BLaER1 (cell line): ENCODE data around the gene ANAPC15.

ENCODE experiments used
- H3K27ac ChIP-seq: shearing (Covaris generic); formaldehyde crosslinking; 2 replicates; pipeline ENCODE4 v1.8.1; 2022
- H3K27me3 ChIP-seq: shearing (Covaris generic); formaldehyde crosslinking; 2 replicates; pipeline ENCODE4 v1.8.1; 2022
- H3K36me3 ChIP-seq: shearing (Covaris generic); formaldehyde crosslinking; 2 replicates; pipeline ENCODE4 v1.8.1; 2022
- H3K4me1 ChIP-seq: shearing (Covaris generic); formaldehyde crosslinking; 2 replicates; pipeline ENCODE4 v1.8.1; 2022
- H3K4me2 ChIP-seq: shearing (Covaris generic); formaldehyde crosslinking; 2 replicates; pipeline ENCODE4 v1.8.1; 2022
- H3K4me3 ChIP-seq: shearing (Covaris generic); formaldehyde crosslinking; 2 replicates; pipeline ENCODE4 v1.8.1; 2022
- H3K9ac ChIP-seq: shearing (Covaris generic); formaldehyde crosslinking; 2 replicates; pipeline ENCODE4 v1.8.1; 2022
- H3K9me3 ChIP-seq: shearing (Covaris generic); formaldehyde crosslinking; 2 replicates; pipeline ENCODE4 v1.8.1; 2022
- H4K20me1 ChIP-seq: shearing (Covaris generic); formaldehyde crosslinking; 2 replicates; pipeline ENCODE4 v1.8.1; 2022
- Cebpa-rat ChIP-seq: shearing (Covaris generic); IDR thresholded peaks from 2 replicates; pipeline ENCODE4 v1.8.1; 2022

ANAPC15 gene

GRCh38 chr11:72088076-72088808 lies 24.3 kb downstream of the ANAPC15 start:
- Histone ChIP-seq H3K36me3 (peaks cover 37% of the 10 kb centered on the region), H3K27me3 (no peaks in the 10 kb centered on the region), H3K4me2 (no peak overlapping the region), H4K20me1 (no peaks in the 10 kb centered on the region), H3K9ac (0 out of 2 replicates have a peak overlapping the region, but pooled peaks have one; percentile 23), H3K4me1 (peaks cover 11% of the 10 kb centered on the region), H3K27ac (no peak overlapping the region), H3K9me3 (no peaks in the 10 kb centered on the region), H3K4me3 (no peak overlapping the region)
- no peak for TF ChIP-seq Cebpa-rat

DNA sequence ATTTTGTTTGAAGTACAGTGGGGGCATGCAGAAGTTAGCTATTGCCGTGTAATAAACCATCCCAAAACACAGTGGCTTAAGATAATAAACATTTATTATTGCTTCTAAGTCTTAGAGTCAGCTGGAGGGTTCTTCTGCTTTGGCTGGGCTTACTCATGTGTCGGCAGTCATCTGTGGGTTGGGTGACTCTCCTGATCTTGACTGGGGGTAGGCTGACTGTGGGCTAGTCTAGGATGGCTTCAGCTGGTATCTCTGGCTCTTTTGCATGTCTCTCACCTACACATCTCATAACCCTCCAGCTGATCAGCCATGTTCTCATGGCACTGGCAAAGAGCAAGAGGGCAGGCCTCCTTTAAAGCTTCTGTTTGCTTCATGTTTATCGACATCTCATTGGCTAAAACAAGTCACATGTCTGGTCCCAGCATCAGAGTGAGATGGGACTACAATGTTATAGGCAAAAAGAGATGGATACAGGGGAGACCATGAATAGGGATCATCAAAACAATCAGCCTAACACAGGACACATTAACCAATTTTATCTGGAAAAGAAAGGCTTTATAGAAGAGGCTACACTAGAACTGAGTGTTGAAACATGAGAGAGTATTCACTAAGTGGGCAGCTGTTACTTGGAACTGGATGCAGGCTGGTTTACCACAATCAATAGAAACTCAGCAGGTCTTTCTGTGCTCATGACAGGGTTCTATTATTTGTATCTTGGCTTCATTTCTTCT lies 26.7 kb downstream of the ANAPC15 start:
- peaks cover 15% of the 10 kb centered on the region for H3K4me1 ChIP-seq
- no peak overlapping the region for H3K4me2 ChIP-seq
- H3K36me3 ChIP-seq: peaks cover 30% of the 10 kb centered on the region
- H3K27me3 ChIP-seq: no peaks in the 10 kb centered on the region
- no peaks in the 10 kb centered on the region for H4K20me1 ChIP-seq
- no peaks in the 10 kb centered on the region for H3K9me3 ChIP-seq
- H3K9ac ChIP-seq: no peak overlapping the region
- H3K4me3 ChIP-seq: no peak overlapping the region
- TF ChIP-seq Cebpa-rat: no peak
- H3K27ac ChIP-seq: no peak overlapping the region

- H3K27me3 ChIP-seq: no peaks in the 10 kb centered on the region
- no peak overlapping the region for H3K9ac ChIP-seq
- H3K36me3 ChIP-seq: peaks cover 22% of the 10 kb centered on the region
- no peak overlapping the region for H3K4me2 ChIP-seq
- TF ChIP-seq Cebpa-rat: no peak
- H3K27ac ChIP-seq: no peak overlapping the region
- no peak overlapping the region for H3K4me3 ChIP-seq
- H3K4me1 ChIP-seq: peaks cover 16% of the 10 kb centered on the region
- H4K20me1 ChIP-seq: no peaks in the 10 kb centered on the region
- H3K9me3 ChIP-seq: no peaks in the 10 kb centered on the region
Measured at GRCh38 chr11:72084965-72085364, 27.5 kb downstream of the ANAPC15 start.

DNA sequence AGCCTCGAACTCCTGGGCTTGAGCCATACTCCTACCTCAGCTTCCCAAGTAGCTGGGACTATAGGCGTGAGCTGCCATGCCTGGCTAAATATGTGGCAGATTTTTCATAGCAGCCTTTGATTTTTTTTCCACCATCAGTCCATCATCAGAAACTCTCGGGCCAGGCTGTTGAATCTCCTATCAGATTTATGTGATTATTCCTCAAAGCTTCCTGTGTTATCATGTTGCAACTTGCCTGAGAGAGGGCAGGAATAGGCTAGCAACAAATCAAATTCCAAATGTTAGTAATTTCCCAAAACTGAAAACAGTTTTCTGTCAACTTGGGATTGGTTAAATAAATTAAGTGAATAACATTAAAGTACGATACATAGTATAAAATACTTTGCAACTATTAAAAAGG lies 28.4 kb downstream of the ANAPC15 start:
- H3K4me3 ChIP-seq: no peak overlapping the region
- peaks cover 8% of the 10 kb centered on the region for H4K20me1 ChIP-seq
- peaks cover 13% of the 10 kb centered on the region for H3K36me3 ChIP-seq
- no peaks in the 10 kb centered on the region for H3K9me3 ChIP-seq
- TF ChIP-seq Cebpa-rat: no peak
- H3K9ac ChIP-seq: no peak overlapping the region
- no peak overlapping the region for H3K4me2 ChIP-seq
- H3K27me3 ChIP-seq: no peaks in the 10 kb centered on the region
- H3K27ac ChIP-seq: no peak overlapping the region
- H3K4me1 ChIP-seq: peaks cover 24% of the 10 kb centered on the region

GRCh38 chr11:72083414-72083813 lies 29.1 kb downstream of the ANAPC15 start:
- no peak overlapping the region for H3K4me2 ChIP-seq
- H3K4me1 ChIP-seq: peaks cover 31% of the 10 kb centered on the region
- no peak overlapping the region for H3K4me3 ChIP-seq
- no peak overlapping the region for H3K27ac ChIP-seq
- peaks cover 15% of the 10 kb centered on the region for H4K20me1 ChIP-seq
- H3K36me3 ChIP-seq: peaks cover 6% of the 10 kb centered on the region; the same call in 1 of the 2 replicates
- H3K27me3 ChIP-seq: no peaks in the 10 kb centered on the region
- H3K9ac ChIP-seq: no peak overlapping the region
- no peak for TF ChIP-seq Cebpa-rat
- no peaks in the 10 kb centered on the region for H3K9me3 ChIP-seq

DNA sequence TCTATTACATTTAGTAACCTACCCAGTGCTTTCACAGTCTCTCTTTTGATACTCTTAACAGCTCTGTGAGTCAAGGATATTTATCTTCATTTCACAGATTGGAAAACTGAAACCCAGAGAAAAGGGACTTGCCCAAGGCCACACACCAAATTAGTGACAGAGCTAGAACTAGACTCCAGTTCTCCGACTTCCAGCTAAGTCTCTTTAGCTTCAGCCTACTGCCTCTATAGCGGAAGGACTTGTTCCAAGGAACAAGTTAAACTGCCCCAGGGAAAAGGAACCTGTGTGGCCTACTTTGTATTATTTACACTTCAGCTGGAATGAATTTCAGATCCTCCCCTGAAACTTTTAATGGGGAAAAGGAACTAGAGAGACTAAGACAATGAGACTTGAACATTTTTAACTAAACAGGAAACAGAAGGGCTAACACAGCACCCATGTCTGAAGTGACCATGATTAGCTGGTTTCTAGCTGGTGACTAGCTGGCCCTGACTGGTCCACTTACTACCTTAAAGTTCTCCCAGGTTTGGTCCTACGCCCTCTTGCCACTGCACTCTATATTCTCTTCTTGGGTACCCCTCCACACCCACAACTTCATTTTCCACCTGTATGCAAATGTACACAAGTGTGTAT lies 30.6 kb downstream of the ANAPC15 start:
- Histone ChIP-seq H3K27ac (0 out of 2 replicates have a peak overlapping the region, but pooled peaks have one; percentile 20), H3K4me2 (peak overlapping the region; percentile 85), H3K4me1 (peaks cover 45% of the 10 kb centered on the region), H4K20me1 (peaks cover 26% of the 10 kb centered on the region), H3K36me3 (no peaks in the 10 kb centered on the region; the same call in 1 of the 2 replicates), H3K9me3 (no peaks in the 10 kb centered on the region), H3K9ac (no peak overlapping the region), H3K4me3 (no peak overlapping the region), H3K27me3 (no peaks in the 10 kb centered on the region)
- TF ChIP-seq Cebpa-rat: no peak

GRCh38 chr11:72081184-72081644 lies 31.3 kb downstream of the ANAPC15 start:
- Histone ChIP-seq H3K4me1 (peaks cover 46% of the 10 kb centered on the region), H3K4me3 (peak overlapping the region; percentile 81), H3K27me3 (no peaks in the 10 kb centered on the region), H4K20me1 (peaks cover 30% of the 10 kb centered on the region), H3K27ac (peak overlapping the region; percentile 75), H3K9me3 (no peaks in the 10 kb centered on the region), H3K36me3 (peaks cover 5% of the 10 kb centered on the region), H3K9ac (peak overlapping the region; percentile 69), H3K4me2 (peak overlapping the region; percentile 85)
- TF ChIP-seq Cebpa-rat: no peak

- H3K4me1 ChIP-seq: peaks cover 46% of the 10 kb centered on the region
- peaks cover 12% of the 10 kb centered on the region for H3K36me3 ChIP-seq
- TF ChIP-seq Cebpa-rat: no peak
- H3K9ac ChIP-seq: peak within 1 kb of the TSS; percentile 86
- no peaks in the 10 kb centered on the region for H3K27me3 ChIP-seq
- H3K27ac ChIP-seq: peak within 1 kb of the TSS; percentile 83
- H3K4me2 ChIP-seq: peak within 1 kb of the TSS; percentile 91
- peak within 1 kb of the TSS; percentile 81 for H3K4me3 ChIP-seq
- peaks cover 36% of the 10 kb centered on the region for H4K20me1 ChIP-seq
- H3K9me3 ChIP-seq: no peaks in the 10 kb centered on the region
Measured at GRCh38 chr11:72080326-72081183, 31.9 kb downstream of the ANAPC15 start, which contains the start of the genes LRRC51 and NUMA1. LRRC51 (plus strand) TSS chr11:72080850; CDS start chr11:72089084, 8,234 bp downstream. NUMA1 (minus strand) TSS chr11:72080542; CDS start chr11:72035943, 44,599 bp downstream.

DNA sequence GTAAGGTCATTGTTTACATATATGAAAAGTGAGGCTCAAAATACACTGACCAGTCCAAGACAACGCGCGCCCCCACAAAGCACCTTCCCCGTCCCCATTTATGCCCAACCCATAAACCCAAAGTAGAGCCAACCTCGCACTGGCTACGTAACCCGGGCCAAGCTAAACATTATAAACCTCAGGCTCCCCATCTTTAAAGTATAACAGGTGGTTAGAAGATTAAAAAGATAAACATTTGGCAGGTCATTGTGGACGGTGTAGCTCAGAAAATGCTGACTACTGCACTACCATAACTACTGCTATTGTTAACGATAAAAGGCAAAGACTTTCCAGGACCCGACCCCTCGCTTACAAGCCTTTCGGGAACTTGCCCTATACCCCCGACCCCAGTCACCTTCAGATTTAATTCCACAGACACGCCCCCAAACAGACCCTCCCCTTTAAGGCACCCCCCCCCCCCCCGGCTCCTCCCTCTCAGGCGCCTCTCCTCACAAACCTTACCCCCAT lies 32.6 kb downstream of the ANAPC15 start:
- TF ChIP-seq Cebpa-rat: no peak
- H3K4me1 ChIP-seq: peaks cover 53% of the 10 kb centered on the region
- H3K27me3 ChIP-seq: no peaks in the 10 kb centered on the region
- H3K4me2 ChIP-seq: peak overlapping the region; percentile 91
- H3K4me3 ChIP-seq: peak overlapping the region; percentile 81
- peaks cover 17% of the 10 kb centered on the region for H3K36me3 ChIP-seq
- peak overlapping the region; percentile 86 for H3K9ac ChIP-seq
- no peaks in the 10 kb centered on the region for H3K9me3 ChIP-seq
- peak overlapping the region; percentile 83; the same call in 1 of the 2 replicates for H3K27ac ChIP-seq
- peaks cover 36% of the 10 kb centered on the region for H4K20me1 ChIP-seq
